GM21825 (cell line): ENCODE data around the gene TBX5.
"Not testable (repeated sequence)": the region's sequence is repeated elsewhere in the genome, so short reads cannot be mapped to it uniquely, and the experiment has no call there.

ENCODE experiments used
- ATAC-seq: cut with Tn5 transposase; IDR thresholded peaks from one replicate; pipeline ENCODE4 v1.9.1; 2021; ENCODE audit warnings: mild to moderate bottlenecking, moderate library complexity; ENCODE audit not compliant: unreplicated experiment

The TBX5 gene

DNA sequence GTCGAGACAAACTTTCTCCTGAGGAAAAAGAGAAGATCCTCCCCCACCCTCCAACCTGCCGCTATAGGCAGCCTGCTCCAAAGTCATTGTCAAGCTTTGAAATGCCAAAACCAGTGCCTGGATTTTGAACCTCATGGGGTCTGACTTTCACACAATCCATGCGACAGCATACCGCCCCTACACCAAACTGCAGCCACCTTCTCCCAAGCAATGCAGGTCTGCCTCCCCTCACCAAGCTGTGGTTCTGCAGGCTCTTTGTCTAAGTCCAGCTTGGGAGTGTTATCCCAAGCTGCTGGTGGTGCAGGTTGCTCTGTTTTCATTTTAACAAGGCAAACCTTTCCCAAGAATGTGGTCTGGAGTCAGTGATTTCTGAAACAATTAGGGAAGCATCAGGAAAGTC, 12.4 kb downstream of the TBX5 start:
- ATAC-seq: no peak

DNA sequence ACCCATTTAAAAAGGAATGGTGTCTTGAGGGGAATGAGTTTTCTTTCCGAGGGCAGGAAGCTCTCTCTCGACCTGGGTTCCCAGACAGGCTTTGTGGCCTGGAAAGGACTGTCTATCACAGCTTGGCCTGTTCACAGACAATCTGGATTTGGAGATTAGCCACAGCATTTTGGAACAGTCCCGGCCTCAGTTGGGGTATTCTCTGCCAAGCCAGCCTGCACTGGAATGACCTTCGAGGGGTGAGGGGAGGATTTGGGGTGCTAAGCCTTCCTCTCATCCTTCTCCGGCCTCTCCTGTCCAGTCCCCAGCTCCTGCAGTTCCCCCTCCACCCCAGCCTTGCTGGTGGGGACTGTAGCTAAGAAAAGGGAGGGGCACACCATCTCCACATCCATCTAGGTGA, 13.0 kb downstream of the TBX5 start:
- ATAC-seq: no peak

GRCh38 chr12:114391088-114391487, 14.9 kb downstream of the TBX5 start:
- ATAC-seq: no peak

DNA sequence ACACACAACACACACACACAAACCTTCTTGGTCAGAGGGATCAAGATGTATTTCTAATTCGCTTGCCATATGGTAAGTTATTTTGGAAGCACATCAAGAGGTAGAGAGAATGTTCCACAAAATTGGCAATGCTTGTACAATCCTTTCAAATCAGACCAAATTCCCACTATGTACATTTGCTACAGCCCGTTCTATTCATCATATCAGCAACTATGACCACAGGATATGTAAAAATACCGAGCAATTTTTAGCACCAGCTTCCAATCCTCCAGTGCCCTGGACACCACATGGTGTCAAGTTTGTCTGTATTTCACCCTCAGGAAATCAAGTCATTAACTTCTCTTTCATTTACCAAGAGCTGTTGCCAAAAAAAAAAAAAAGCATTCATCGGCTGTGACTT, 21.2 kb downstream of the TBX5 start:
- no peak for ATAC-seq

DNA sequence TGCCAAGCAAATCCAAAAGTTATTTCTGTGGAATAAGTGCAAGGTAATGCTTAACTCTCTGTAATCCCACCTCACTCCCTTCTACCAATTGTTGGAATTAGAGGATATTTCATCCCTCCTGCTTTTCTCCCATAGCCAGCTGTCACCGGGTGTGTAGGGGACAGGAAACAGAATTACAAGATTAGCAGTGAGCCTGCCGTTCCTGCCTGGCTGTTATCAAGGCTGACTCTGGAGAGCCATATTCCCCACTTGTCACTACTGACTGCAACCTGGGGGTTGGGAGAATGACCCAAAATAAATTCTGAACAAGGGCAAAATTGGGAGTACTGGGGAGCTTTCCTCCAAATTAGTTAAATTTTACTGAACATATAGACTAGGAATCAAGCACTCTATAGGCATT, 24.8 kb downstream of the TBX5 start:
- no peak for ATAC-seq

GRCh38 chr12:114371733-114372132, 34.2 kb downstream of the TBX5 start:
- no peak for ATAC-seq

DNA sequence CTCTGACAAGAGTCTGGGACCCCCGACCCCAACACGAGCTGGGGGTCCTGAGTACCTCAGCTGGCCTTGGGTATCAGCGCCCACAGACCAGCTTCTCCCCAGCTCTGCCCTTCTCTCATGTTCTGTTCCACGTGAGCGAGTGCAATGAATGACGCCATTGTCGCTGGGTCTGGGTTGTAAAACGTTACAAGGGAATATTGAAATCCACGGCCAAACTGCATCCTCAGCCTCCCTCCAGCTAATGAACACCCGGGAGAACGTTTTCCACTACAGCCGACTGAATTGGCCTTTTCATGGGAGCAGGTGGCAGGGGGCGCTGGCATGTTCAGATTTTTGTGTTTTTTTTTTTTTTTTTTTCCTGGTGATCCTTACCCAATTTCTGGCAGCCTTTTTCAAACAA, 34.7 kb downstream of the TBX5 start:
- ATAC-seq: no peak

- no peak for ATAC-seq
Measured at GRCh38 chr12:114368685-114369452, 37.1 kb downstream of the TBX5 start.

DNA sequence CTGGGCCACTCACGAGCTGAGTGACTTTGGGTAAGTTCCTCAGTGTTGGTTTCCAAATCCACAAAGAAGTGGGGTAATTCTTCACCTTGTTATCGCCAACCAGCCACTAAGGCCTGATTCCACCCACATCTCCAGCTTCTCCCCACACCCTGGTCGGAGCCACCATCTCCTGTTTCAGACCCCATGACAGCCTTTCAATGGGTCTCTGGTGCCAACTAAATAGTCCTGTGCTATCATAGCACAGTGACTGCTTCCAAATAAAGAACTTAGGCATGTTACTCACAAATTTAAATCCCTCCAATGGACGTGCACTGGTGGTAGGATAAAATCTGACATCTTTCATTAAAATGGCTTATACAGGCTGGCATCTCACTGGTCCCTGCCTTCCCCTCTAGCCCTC, 44.0 kb downstream of the TBX5 start:
- ATAC-seq: no peak

DNA sequence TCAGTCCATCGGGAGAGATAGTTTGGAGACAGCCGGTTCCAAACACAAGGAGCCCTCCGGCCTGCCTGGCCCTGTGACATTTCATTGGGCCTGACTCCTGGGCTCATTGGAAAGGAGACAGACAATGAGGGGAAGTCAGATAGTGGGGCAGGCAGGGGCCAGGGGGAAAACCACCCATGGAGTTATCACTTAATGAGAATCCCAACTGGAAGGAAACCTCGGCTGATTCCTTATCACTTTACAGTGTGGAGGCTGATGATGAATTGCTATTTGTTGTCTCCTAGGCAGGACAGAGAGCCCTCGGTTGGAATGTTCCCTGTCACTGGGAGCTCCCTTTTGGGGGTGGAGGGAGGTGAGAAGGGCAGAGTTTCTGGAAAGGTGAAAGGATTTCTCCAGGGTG, 44.4 kb downstream of the TBX5 start:
- ATAC-seq: no peak

DNA sequence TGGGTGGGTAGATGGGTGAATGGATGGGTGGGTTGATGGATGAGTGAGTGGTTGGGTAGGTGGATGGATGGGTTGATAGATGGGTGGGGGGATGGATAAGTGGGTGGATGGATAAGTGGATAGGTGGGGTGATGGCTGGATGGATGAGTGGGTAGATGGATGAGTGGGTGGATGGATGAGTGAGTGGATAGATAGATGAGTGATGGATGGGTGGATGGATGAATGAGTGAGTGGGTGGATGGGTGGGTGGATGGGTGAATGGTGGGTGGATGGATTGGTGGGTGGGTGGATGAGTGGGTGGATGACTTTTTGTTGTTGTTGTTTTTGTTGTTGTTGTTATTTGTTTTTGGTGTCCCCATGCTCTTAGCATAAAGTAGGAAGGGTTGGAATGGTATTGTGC, 45.5 kb downstream of the TBX5 start:
- no peak for ATAC-seq

DNA sequence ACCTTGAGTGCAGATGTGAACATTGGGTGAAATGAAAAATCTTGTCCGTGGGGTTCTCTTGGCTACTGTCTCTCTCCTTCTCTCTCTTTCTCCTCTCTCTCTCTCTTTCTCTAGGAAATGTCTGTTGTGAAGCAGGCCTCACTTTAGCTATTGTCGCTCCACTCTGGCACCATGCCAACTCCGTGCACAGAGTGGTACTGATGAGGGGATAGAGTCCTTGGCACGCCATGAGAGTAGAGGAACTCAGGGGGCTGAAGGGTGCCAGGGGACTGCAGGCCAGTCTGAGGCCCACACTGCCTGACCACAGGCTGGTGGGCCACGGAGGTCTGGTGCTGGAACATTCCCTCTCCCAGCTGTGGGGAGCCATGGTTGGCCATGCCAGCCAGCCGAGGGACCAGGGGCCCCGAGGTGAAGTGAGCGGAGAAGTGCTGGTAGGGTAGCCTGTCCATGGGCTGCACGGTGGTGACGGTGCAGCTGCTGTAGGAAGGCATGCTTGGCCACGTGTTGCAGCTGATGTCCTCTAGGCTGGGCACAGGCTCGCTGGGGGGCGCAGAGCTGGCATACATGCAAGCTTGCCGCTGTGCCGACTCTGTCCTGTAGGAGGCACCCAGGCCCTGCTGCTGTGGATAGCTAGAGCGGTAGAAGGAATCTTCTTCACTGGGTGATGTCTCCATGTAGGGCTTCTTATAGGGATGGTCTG, 50.4 kb downstream of the TBX5 start:
- ATAC-seq: no peak

- ATAC-seq: not testable (repeated sequence)
Measured at GRCh38 chr12:114349239-114349638, 56.7 kb downstream of the TBX5 start.

DNA sequence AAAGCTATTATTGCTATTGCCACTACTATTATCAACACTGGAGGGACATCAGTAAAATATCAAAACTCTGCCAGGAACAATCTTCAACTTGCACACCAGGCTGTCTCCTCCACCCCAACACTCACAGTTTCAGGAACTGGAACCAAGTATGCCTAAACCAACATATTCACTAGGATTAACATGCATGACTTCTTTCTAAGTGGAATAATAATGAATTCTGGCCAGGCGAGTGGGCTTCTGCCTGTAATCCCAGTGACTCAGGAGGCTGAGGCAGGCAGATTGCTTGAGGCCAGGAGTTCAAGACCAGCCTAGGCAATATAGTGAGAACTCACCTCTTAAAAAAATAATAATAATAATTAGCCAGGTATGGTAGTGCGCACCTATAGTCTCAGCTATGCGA, 58.1 kb downstream of the TBX5 start:
- ATAC-seq: no peak

- ATAC-seq: no peak
Measured at GRCh38 chr12:114344831-114345230, 61.1 kb downstream of the TBX5 start.

- no peak for ATAC-seq
Measured at GRCh38 chr12:114344303-114344663, 61.7 kb downstream of the TBX5 start.

DNA sequence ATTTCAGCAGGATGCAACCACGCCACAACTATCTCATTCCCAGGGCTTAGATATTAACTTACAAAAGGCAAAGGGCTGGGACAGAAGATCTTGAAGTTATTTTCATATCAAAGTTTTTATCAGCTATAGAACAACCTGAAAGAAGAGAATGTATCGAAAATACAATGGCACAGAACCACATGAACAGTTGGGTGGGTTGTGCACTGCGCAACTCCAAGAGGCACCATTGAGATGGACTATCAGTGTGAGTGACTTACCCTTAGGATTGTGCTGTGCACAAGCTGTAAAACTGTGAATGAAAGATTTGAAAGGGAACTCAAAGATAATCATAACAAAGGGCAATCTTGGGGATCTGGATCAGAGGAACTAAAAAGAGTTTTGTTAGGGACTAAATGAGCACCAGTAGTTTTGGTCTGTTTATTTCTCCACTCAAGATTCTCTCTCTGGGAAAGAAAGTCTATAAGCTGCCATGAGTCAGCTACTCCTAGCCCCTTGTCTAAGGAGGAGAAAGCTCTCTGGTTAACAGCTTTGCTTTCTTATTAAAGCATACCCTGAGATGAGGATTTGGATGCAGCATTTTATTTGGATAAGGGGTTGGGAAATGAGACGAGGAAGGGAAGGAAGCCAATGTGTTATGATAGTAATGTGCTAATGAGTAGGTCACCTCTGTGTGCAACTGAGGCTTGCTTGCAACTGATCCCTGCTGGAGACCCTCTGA, 62.2 kb downstream of the TBX5 start:
- no peak for ATAC-seq

- no peak for ATAC-seq
Measured at GRCh38 chr12:114342656-114343055, 63.3 kb downstream of the TBX5 start.

DNA sequence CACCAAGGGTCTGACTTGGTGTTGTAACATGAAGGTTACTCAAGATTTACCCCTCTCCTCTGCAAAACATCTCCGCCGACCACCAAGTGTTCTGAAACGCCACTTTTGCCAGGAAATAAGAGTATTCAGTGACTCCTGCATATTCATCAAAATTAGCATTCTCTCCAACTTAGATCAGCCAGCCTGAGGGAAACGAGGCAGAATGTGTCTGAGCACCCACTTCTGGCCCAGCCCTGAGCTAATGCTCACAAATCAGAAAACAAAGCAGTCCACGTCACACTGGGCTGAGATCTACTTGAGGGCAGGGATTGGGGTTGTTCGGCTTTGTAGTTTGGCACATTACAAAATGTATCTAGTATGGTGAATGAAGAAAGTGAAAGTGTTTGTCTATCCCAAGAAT, 64.3 kb downstream of the TBX5 start:
- ATAC-seq: no peak

DNA sequence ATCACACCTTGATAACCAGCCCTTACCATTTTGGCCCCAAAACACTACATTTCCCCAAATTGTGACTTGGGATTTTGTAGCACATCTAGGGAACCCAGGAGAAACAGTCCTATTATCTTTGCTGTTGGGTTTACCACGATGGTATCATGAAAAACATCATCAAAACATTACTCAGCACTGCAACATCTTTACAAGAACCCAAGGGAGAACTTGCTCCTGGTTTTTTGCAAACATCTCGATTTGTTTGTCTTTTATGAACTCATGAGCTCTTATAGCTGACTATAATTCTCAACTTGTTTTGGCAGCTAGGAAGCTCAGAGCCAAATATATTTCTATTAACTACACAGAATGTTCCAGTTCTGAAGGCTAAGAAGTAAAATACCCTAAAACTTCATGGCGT, 65.7 kb downstream of the TBX5 start:
- ATAC-seq: no peak

GRCh38 chr12:114339626-114340025, 66.3 kb downstream of the TBX5 start:
- ATAC-seq: no peak

- no peak for ATAC-seq
Measured at GRCh38 chr12:114335607-114336006, 70.3 kb downstream of the TBX5 start.
